ENCODE data around the gene PDE10A. TPM values are rescaled to one million over a fixed set of nuclear protein-coding genes. Genes with fewer than 3 reads are reported as not detected.
A peak's percentile ranks its signal among the peaks of the same experiment; 100 is the strongest.

The PDE10A gene
- total and polyA plus RNA-seq, 12 donors = 6.8 to 20.4 (median 14.2) TPM

DNA sequence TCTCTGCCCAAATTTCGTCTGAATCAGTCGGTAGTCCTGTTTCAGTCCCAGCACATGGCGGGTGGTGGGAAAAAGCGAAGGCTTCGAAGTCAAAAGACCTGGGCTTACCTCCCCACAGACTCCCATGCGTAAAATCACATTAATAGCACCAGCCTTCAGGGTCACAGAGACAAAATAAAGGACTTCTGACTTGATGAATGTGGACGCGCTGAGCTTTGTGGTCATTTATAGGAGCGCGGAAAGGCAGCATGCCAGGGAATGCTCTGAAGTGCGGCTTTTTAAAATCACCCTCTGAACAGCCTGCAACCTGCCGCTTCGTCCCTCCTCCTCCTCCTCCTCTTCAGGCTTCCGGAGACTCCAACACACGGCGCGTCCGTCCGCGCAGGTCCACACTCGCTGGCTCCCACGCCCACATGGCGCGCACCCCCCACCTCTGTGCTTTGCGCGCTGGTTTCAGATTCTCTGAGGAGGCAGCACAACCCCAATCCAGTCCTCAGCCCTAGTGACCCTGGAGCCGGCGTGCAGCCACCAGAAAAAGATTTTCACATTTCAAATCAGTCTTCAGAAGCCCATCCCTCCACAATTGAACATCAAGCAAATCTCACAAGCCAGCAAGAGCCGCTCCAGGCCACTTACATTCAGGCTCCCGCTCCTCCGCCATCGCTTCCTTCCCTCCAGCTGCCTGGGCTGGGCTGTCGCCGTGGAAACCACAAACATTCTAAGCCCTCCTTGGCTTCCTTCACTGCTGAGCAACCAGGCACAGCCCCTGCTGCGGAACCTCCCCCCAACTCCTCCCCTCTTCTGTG is 353.9 kb downstream of the PDE10A start, which contains the start of gene C6orf118:
Gene C6orf118 (minus strand): TSS at position 680 of the 806 bp plus-strand sequence. CDS start 19 bp downstream, at position 661.
- Histone ChIP-seq H3K4me3 (peak within 1 kb of the TSS; percentile 7 to 56 (median 45)), H3K9me3 (no peaks in the 10 kb centered on the region), H3K4me1 (peaks cover 0 to 13% (median 0%) of the 10 kb centered on the region in 9 donors), H3K27ac (no peak within 1 kb of the TSS), H3K27me3 (peaks cover 0 to 4% (median 0%) of the 10 kb centered on the region in 7 donors), H3K36me3 (no peaks in the 10 kb centered on the region)
- intact Hi-C loops (cut with DNase I) = no loop called here
- WGBS, 2 donors = 8 to 10% methylated on average over 35 of the region's 35 CpGs
- ATAC-seq (peak; percentile 76 to 96 (median 94)), DNase-seq (peak; percentile 34 to 67)
- TF ChIP-seq, protein P1, sequence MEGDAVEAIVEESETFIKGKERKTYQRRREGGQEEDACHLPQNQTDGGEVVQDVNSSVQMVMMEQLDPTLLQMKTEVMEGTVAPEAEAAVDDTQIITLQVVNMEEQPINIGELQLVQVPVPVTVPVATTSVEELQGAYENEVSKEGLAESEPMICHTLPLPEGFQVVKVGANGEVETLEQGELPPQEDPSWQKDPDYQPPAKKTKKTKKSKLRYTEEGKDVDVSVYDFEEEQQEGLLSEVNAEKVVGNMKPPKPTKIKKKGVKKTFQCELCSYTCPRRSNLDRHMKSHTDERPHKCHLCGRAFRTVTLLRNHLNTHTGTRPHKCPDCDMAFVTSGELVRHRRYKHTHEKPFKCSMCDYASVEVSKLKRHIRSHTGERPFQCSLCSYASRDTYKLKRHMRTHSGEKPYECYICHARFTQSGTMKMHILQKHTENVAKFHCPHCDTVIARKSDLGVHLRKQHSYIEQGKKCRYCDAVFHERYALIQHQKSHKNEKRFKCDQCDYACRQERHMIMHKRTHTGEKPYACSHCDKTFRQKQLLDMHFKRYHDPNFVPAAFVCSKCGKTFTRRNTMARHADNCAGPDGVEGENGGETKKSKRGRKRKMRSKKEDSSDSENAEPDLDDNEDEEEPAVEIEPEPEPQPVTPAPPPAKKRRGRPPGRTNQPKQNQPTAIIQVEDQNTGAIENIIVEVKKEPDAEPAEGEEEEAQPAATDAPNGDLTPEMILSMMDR (IDR thresholded peaks at IDR 0.05) = no peak

DNA sequence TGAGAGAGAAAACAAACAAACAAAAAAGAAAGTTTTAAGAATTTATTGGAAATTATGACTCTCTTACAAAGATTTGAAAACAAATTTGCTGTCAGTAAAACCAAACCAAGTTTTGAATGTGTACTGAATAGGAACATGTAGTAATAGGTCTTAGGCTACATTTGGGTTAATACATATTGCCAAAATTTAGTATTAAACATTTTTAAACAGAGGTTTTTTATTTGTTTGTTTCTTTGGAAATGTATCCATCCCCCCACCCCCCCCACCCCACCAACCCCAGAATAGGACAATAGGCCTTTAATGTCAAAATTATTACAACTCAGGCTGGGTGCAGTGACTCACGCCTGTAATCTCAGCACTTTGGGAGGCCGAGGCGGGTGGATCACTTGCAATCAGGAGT is 356.1 kb downstream of the PDE10A start:
- DNase-seq = no peak
- H3K4me1 ChIP-seq = peaks cover 0 to 13% (median 0%) of the 10 kb centered on the region in 9 donors
- 79 to 90% methylated on average over 3 of the region's 3 CpGs for WGBS, 2 donors
- H3K27me3 ChIP-seq = peaks cover 0 to 4% (median 0%) of the 10 kb centered on the region in 7 donors
- TF ChIP-seq, protein P1 (IDR thresholded peaks at IDR 0.05) = no peak
- no peak overlapping the region for H3K27ac ChIP-seq
- H3K36me3 ChIP-seq = no peaks in the 10 kb centered on the region
- no peak for ATAC-seq
- H3K9me3 ChIP-seq = peaks cover 0 to 6% (median 0%) of the 10 kb centered on the region in 11 donors
- intact Hi-C loops (cut with DNase I) = no loop called here
- no peak overlapping the region for H3K4me3 ChIP-seq

DNA sequence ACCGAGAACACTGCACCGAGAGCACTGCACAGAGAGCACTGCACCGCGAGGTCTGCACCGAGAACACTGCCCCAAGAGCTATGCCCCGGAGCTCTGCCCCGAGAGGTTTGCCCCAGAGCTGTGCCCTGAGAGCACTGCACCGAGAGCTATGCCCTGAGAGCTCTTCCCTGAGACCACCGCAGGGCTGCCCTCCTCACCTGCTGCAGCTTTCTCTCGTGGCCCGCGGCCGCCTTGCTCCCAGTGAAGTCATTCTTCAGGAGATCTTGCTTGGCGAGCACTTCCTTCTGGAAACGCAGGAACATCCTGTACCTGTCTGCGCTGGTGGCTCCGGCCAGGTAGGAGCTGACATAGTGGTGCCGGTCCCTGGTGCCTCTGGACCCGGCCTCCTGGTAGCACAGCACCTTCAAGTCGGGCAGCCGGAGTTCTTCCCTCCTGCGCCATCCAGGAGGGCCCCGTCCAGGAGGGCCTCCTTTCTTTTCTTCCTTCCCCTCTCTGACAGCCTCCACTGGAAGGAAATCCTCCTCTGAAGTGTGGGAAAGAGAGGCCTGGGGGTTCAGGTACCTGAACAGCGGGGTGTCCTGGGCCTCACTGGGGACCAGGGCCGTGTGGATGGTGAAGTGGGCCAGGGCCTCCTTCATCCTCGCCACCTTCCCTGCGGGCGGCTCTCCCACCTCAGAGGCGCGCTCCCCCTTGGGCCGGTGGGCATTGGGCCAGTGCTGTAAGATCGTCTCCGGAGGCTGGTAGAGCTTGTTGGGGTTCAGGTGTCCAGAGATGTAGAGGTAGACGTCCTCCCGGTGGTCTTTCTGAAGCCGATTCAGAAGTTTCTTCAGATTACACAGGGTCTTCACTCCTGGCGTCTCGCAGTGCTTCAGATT is 361.4 kb downstream of the PDE10A start:
- no peak overlapping the region for H3K4me3 ChIP-seq
- intact Hi-C loops (cut with DNase I) = no loop called here
- DNase-seq (no peak), ATAC-seq (no peak)
- WGBS, 2 donors = 94 to 95% methylated on average over 38 of the region's 38 CpGs
- no peaks in the 10 kb centered on the region for H3K4me1 ChIP-seq
- TF ChIP-seq, protein P1 (IDR thresholded peaks at IDR 0.05) = no peak
- no peaks in the 10 kb centered on the region for H3K27me3 ChIP-seq
- H3K36me3 ChIP-seq = no peaks in the 10 kb centered on the region
- H3K27ac ChIP-seq = no peak overlapping the region
- H3K9me3 ChIP-seq = peaks cover 0 to 13% (median 0%) of the 10 kb centered on the region in 11 donors

DNA sequence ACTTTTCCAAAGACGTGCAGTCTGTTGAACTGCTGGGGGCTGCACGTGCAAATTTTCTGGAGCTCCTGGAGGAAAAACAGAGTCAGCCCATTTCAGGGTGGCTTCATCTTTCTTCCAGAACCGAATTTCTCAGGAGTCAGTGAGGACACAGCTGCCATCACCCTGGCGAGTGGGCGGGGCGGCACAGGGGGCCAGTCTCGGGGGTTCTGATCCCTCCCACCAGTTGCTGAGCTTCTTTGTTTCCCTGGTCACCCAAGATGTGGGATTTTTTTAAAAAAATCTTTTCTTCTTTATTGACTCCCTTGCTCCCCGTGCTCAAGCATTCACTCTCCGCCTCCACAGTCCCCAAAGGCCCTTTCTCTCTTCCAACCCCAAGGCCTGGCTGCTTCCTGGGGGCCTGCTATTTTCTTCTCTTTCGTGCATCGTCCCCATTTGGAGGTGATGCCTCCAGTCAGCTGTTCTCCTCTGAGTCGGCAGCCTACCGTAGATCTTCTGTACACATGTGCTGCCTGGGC is 362.6 kb downstream of the PDE10A start:
- DNase-seq (no peak), ATAC-seq (no peak)
- TF ChIP-seq, protein P1 (IDR thresholded peaks at IDR 0.05) = no peak
- intact Hi-C loops (cut with DNase I) = no loop called here
- Histone ChIP-seq H3K27ac (no peak overlapping the region), H3K4me1 (no peaks in the 10 kb centered on the region), H3K36me3 (no peaks in the 10 kb centered on the region), H3K4me3 (no peak overlapping the region), H3K9me3 (peaks cover 0 to 13% (median 0%) of the 10 kb centered on the region in 11 donors), H3K27me3 (no peaks in the 10 kb centered on the region)
- 75 to 78% methylated on average over 13 of the region's 13 CpGs for WGBS, 2 donors
